MCF 10A (cell line): Measurements from ENCODE around the gene PRDX1. TPM values are rescaled to one million over a fixed set of nuclear protein-coding genes. Genes with fewer than 3 reads are reported as not detected.
"Not testable (repeated sequence)": the region's sequence is repeated elsewhere in the genome, so short reads cannot be mapped to it uniquely, and the experiment has no call there.

Experiments used
- BruUV-seq: library from RNA; stranded (reverse); fragments of 400-500 nt; replicated peaks from 2 replicates; lab custom pipeline; 2021; lab: Mats Ljungman, UMichigan
- CTCF ChIA-PET: fragments of 300-600 bp; sonication (Branson Sonifier 250); formaldehyde crosslinking; extraction: SDS; loops from one replicate; lab custom pipeline; 2021; ENCODE audit warnings: antibody characterized with exemption, inconsistent platforms; lab: Yijun Ruan, JAX
- POLR2A ChIA-PET: fragments of 300-600, 350-650 bp; sonication (Branson Sonifier 250); formaldehyde crosslinking; extraction: SDS; loops from one replicate; lab custom pipeline; 2020; ENCODE audit warnings: antibody characterized with exemption, inconsistent platforms; lab: Yijun Ruan, JAX
- DNase-seq: peaks from one replicate; pipeline ENCODE4 v3.0.0-alpha.2; 2018; ENCODE audit not compliant: unreplicated experiment
- H3K27ac Mint-ChIP-seq: one replicate; pipeline ENCODE4 v1.8.0; 2022; ENCODE audit warnings: mild to moderate bottlenecking, low read depth, mixed read lengths; ENCODE audit not compliant: unreplicated experiment
- H3K27me3 Mint-ChIP-seq: one replicate; pipeline ENCODE4 v1.8.0; 2022; ENCODE audit warnings: mixed read lengths; ENCODE audit not compliant: insufficient read depth, unreplicated experiment
- H3K36me3 Mint-ChIP-seq: one replicate; pipeline ENCODE4 v1.8.0; 2022; ENCODE audit warnings: mild to moderate bottlenecking, moderate library complexity, mixed read lengths; ENCODE audit not compliant: insufficient read depth, unreplicated experiment
- H3K4me1 Mint-ChIP-seq: one replicate; pipeline ENCODE4 v1.8.0; 2022; ENCODE audit warnings: mixed read lengths; ENCODE audit not compliant: insufficient read depth, unreplicated experiment
- H3K4me3 Mint-ChIP-seq: one replicate; pipeline ENCODE4 v1.8.0; 2022; ENCODE audit warnings: mild to moderate bottlenecking, moderate library complexity, mixed read lengths; ENCODE audit not compliant: unreplicated experiment
- H3K9me3 Mint-ChIP-seq: one replicate; pipeline ENCODE4 v1.8.0; 2022; ENCODE audit warnings: mixed read lengths; ENCODE audit not compliant: unreplicated experiment
- CTCF ChIP-seq: fragments of 200-600 bp; IDR thresholded peaks from one replicate; pipeline ENCODE4 v1.8.0; 2022; ENCODE audit warnings: antibody characterized with exemption, mild to moderate bottlenecking; ENCODE audit not compliant: unreplicated experiment
- intact Hi-C: fragments of 100-400 bp; cut with micrococcal nuclease; formaldehyde crosslinking; loops from 2 replicates; pipeline ENCODE4 v1.14.1; 2022
- total RNA-seq: library from RNA; stranded (reverse); gene quantifications from 2 replicates; pipeline ENCODE4 v1.2.3, GENCODE V29; 2022

The PRDX1 gene
- total RNA-seq, 1 experiment from 2014 or later, result 207 TPM

DNA sequence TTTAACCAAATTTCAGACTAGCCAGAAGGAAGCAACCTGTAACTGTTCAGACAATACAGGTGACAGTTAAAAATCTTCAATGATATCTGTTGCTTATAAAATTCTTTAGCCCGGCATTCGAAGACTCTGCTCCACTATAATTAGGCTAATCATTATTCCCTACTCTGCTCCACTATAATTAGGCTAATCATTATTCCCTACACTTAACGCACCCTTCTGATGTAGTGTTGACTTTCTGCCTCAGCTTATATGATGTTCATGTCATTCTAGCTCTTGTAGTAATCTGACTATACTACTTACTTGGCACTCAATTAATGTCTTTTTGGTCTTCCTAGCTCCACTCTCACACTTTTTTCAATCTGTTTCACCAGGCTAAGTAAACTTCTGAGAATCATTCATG, 44.0 kb downstream of the PRDX1 start:
- Mint-ChIP-seq H3K36me3 (no peaks in the 10 kb centered on the region), H3K9me3 (no peaks in the 10 kb centered on the region), H3K4me3 (no peak overlapping the region), H3K27ac (no peak overlapping the region), H3K4me1 (no peaks in the 10 kb centered on the region), H3K27me3 (no peaks in the 10 kb centered on the region)
- TF ChIP-seq CTCF, result no peak
- intact Hi-C loops, result no loop called here
- CTCF ChIA-PET, result interaction anchor here (0.6 kb wide), 2 partner anchors 9 to 404 kb away, joined by 3 to 5 read pairs; no protein-coding TSS in a partner anchor
- no peak for DNase-seq
- POLR2A ChIA-PET, result interaction anchor here (0.6 to 1.5 kb wide), 2 partner anchors 14 to 31 kb away, joined by 3 to 7 read pairs; partner anchors contain the start of gene TESK2
- no TSS peak for BruUV-seq

- H3K27me3 Mint-ChIP-seq, BruUV-seq, H3K9me3 Mint-ChIP-seq, H3K4me3 Mint-ChIP-seq, CTCF ChIA-PET, POLR2A ChIA-PET, intact Hi-C loops, H3K36me3 Mint-ChIP-seq, H3K4me1 Mint-ChIP-seq, H3K27ac Mint-ChIP-seq, DNase-seq: not testable (repeated sequence)
These were observed 47.5 kb downstream of the PRDX1 start for GRCh38 chr1:45474194-45474593.

GRCh38 chr1:45473302-45473701, 48.4 kb downstream of the PRDX1 start:
- intact Hi-C loops, result no loop called here
- no peak for DNase-seq
- Mint-ChIP-seq H3K27me3 (no peaks in the 10 kb centered on the region), H3K4me1 (no peaks in the 10 kb centered on the region), H3K36me3 (no peaks in the 10 kb centered on the region), H3K9me3 (no peaks in the 10 kb centered on the region), H3K27ac (no peak overlapping the region), H3K4me3 (no peak overlapping the region)
- ChIA-PET POLR2A (interaction anchor here (0.8 kb wide), 1 partner anchor 248 kb away, joined by 3 read pairs; no protein-coding TSS in a partner anchor), CTCF (no interaction called here)
- TF ChIP-seq CTCF, result no peak
- BruUV-seq, result no TSS peak

DNA sequence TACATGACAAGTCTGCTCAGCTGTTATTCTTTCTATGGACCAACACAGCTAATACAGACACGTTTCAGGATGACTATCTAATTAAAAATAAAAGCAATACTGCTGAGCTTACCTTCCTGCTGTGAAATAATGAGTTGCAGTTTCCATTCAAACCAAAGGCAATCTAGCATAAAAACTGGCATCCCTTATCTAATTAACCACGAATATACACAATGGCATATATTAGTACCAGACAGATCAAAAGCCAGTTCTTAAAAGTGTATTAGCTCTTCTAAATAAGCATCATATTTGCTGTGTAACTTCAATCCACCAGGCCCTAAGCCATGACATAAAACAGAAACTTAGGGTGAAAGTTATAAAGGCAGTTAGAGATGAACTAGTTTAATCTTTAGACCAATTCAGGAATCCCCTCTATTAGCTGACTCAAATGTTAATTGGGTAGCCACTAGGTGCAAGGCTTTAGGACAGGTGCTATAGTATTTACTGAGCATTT, 51.3 kb downstream of the PRDX1 start:
- Mint-ChIP-seq H3K27me3 (no peaks in the 10 kb centered on the region), H3K9me3 (no peaks in the 10 kb centered on the region), H3K27ac (no peak overlapping the region), H3K4me3 (no peak overlapping the region), H3K4me1 (no peaks in the 10 kb centered on the region), H3K36me3 (no peaks in the 10 kb centered on the region)
- CTCF ChIA-PET, result interaction anchor here (0.6 kb wide), 1 partner anchor 461 kb away, joined by 3 read pairs; no protein-coding TSS in a partner anchor
- intact Hi-C loops, result no loop called here
- no peak for TF ChIP-seq CTCF
- no TSS peak for BruUV-seq
- DNase-seq, result no peak
- POLR2A ChIA-PET, result interaction anchor here (0.6 kb wide), 2 partner anchors 45 to 131 kb away, joined by 3 read pairs; partner anchors contain the start of gene TOE1

DNA sequence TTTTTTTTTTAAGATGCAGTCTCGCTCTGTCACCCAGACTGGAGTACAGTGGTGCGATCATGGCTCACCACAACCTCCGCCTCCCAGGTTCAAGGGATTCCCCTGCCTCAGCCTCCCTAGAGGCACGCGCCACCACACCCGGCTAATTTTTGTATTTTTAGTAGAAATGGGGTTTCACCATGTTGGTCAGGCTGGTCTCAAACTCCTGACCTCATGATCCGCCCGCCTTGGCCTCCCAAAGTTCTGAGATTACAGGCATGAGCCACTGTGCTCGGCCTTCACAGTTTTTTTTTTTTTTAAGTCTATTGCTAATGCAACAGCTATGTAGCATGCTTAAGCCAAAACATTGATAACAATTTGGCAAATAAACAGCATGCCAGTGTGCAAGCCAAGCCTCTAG, 54.3 kb downstream of the PRDX1 start:
- CTCF ChIA-PET, intact Hi-C loops, H3K27me3 Mint-ChIP-seq, BruUV-seq, H3K4me1 Mint-ChIP-seq, H3K9me3 Mint-ChIP-seq, H3K36me3 Mint-ChIP-seq, DNase-seq, H3K4me3 Mint-ChIP-seq, H3K27ac Mint-ChIP-seq: not testable (repeated sequence)
- POLR2A ChIA-PET, result interaction anchor here (1.1 kb wide), 1 partner anchor 55 kb away, joined by 4 read pairs; no protein-coding TSS in a partner anchor
